Mesenchymal stem cell (in vitro differentiated cells and primary cell): ENCODE data around the gene ANKLE1.

ENCODE experiments used
- DNase-seq: peaks from one replicate; pipeline ENCODE4 v3.0.0-alpha.2; 2013
- H2AFZ ChIP-seq: one replicate; pipeline ENCODE4 v1.6.1; 2013; ENCODE audit warnings: low read depth, mild to moderate bottlenecking, control low read depth, inconsistent platforms, low read length, moderate library complexity
- H2AK5ac ChIP-seq: 2 replicates; pipeline ENCODE4 v1.6.1; 2013; ENCODE audit warnings: low read length, moderate library complexity, mild to moderate bottlenecking, inconsistent platforms; ENCODE audit not compliant: severe bottlenecking
- H2BK120ac ChIP-seq: one replicate; pipeline ENCODE4 v1.6.1; 2013; ENCODE audit warnings: low read depth, mild to moderate bottlenecking, inconsistent platforms, low read length, moderate library complexity
- H2BK12ac ChIP-seq, 2 experiments: one replicate each; pipeline ENCODE4 v1.6.1; 2013; ENCODE audit warnings: inconsistent platforms in 2 of 2, low read length in 2 of 2, mild to moderate bottlenecking in 2 of 2, moderate library complexity in 2 of 2, control low read depth in 1 of 2
- H2BK15ac ChIP-seq: one replicate; pipeline ENCODE4 v1.6.1; 2013; ENCODE audit warnings: mild to moderate bottlenecking, low read depth, inconsistent platforms; ENCODE audit not compliant: poor library complexity, severe bottlenecking
- H2BK5ac ChIP-seq: 2 replicates; pipeline ENCODE4 v1.6.1; 2013; ENCODE audit warnings: low read depth, mild to moderate bottlenecking, low read length, control low read depth, inconsistent platforms; ENCODE audit not compliant: poor library complexity, severe bottlenecking
- H3K14ac ChIP-seq, 2 experiments: one replicate each; pipeline ENCODE4 v1.6.1; 2013; ENCODE audit warnings: inconsistent platforms in 2 of 2, low read length in 2 of 2, control low read depth in 1 of 2, mild to moderate bottlenecking in 1 of 2, moderate library complexity in 1 of 2
- H3K18ac ChIP-seq, 2 experiments: one replicate each; pipeline ENCODE4 v1.6.1; 2013; ENCODE audit warnings: inconsistent platforms in 2 of 2, low read length in 2 of 2, control low read depth in 1 of 2, low read depth in 1 of 2, mild to moderate bottlenecking in 1 of 2
- H3K23ac ChIP-seq, 2 experiments: one replicate each; pipeline ENCODE4 v1.6.1; 2013; ENCODE audit warnings: inconsistent platforms in 2 of 2, low read length in 2 of 2, mild to moderate bottlenecking in 2 of 2, moderate library complexity in 2 of 2, control low read depth in 1 of 2
- H3K27ac ChIP-seq: 2 replicates; pipeline ENCODE4 v1.5.1; 2013; ENCODE audit warnings: mild to moderate bottlenecking, moderate library complexity, low read length, control low read depth, inconsistent platforms; ENCODE audit not compliant: poor library complexity, severe bottlenecking
- H3K27me3 ChIP-seq, 2 experiments: 2 replicates each; pipeline versions ENCODE4 v1.6.1 to v1.7.0; 2013; ENCODE audit warnings: low read length in 2 of 2, mild to moderate bottlenecking in 2 of 2, moderate library complexity in 2 of 2, control low read depth in 1 of 2, inconsistent platforms in 1 of 2; ENCODE audit not compliant: control insufficient read depth in 1 of 2, insufficient read depth in 1 of 2
- H3K36me3 ChIP-seq, 2 experiments: 2 replicates each; pipeline versions ENCODE4 v1.6.1 to v1.7.0; 2013; ENCODE audit warnings: low read length in 2 of 2, control low read depth in 1 of 2, inconsistent platforms in 1 of 2, low read depth in 1 of 2, mild to moderate bottlenecking in 1 of 2; ENCODE audit not compliant: insufficient read depth in 2 of 2, control insufficient read depth in 1 of 2
- H3K4ac ChIP-seq, 2 experiments: one replicate each; pipeline ENCODE4 v1.6.1; 2013; ENCODE audit warnings: inconsistent platforms in 2 of 2, low read length in 2 of 2, mild to moderate bottlenecking in 2 of 2, moderate library complexity in 2 of 2, control low read depth in 1 of 2, low read depth in 1 of 2
- H3K4me1 ChIP-seq: 2 replicates; pipeline ENCODE4 v1.6.1; 2013; ENCODE audit warnings: low read depth, low read length, control low read depth; ENCODE audit not compliant: control insufficient read depth, insufficient read depth
- H3K4me2 ChIP-seq: 2 replicates; pipeline ENCODE4 v1.6.1; 2013; ENCODE audit warnings: low read length, mild to moderate bottlenecking, inconsistent platforms; ENCODE audit not compliant: poor library complexity, severe bottlenecking
- H3K4me3 ChIP-seq, 2 experiments: 2 replicates each; pipeline versions ENCODE4 v1.5.1 to v1.7.0; 2013; ENCODE audit warnings: low read length in 2 of 2, mild to moderate bottlenecking in 2 of 2, control low read depth in 1 of 2, low read depth in 1 of 2; ENCODE audit not compliant: insufficient read depth in 1 of 2
- H3K79me1 ChIP-seq: replicated peaks from 2 replicates; pipeline ENCODE4 v1.6.1; 2013; ENCODE audit warnings: mild to moderate bottlenecking, control low read depth, low read length, inconsistent platforms; ENCODE audit not compliant: poor library complexity, severe bottlenecking
- H3K9ac ChIP-seq: 2 replicates; pipeline ENCODE4 v1.7.0; 2013; ENCODE audit warnings: mild to moderate bottlenecking, low read length, moderate library complexity
- H3K9me3 ChIP-seq: 2 replicates; pipeline ENCODE4 v1.7.0; 2013; ENCODE audit warnings: mild to moderate bottlenecking, low read length; ENCODE audit not compliant: control insufficient read depth
- H4K8ac ChIP-seq: one replicate; pipeline ENCODE4 v1.6.1; 2013; ENCODE audit warnings: inconsistent platforms, mild to moderate bottlenecking, low read length, moderate library complexity
- H4K91ac ChIP-seq: one replicate; pipeline ENCODE4 v1.6.1; 2013; ENCODE audit warnings: mild to moderate bottlenecking, low read length, inconsistent platforms
- WGBS: methylation state at CpG from one replicate; pipeline ENCODE4 v1.1.7; 2013; ENCODE audit warnings: mixed read lengths; 5-methylcytosine and 5-hydroxymethylcytosine counted together

ANKLE1 gene

GRCh38 chr19:17262557-17262956, 19.1 kb upstream of the ANKLE1 start:
- Histone ChIP-seq H4K8ac (no peak overlapping the region), H2AK5ac (no peak overlapping the region), H3K36me3 (no peaks in the 10 kb centered on the region), H2BK15ac (no peak overlapping the region), H3K79me1 (peaks cover under 1% of the 10 kb centered on the region), H4K91ac (peak overlapping the region; percentile 29), H2BK12ac (no peak overlapping the region), H3K9me3 (peaks cover 10% of the 10 kb centered on the region), H3K4me1 (no peaks in the 10 kb centered on the region), H3K14ac (no peak overlapping the region), H2BK120ac (no peak overlapping the region), H3K27me3 (peaks cover 0 to 2% of the 10 kb centered on the region in 2 experiments), H3K4me2 (no peak overlapping the region), H2BK5ac (no peak overlapping the region), H3K18ac (no peak overlapping the region), H3K23ac (no peak overlapping the region), H3K27ac (no peak overlapping the region), H3K4me3 (no peak overlapping the region), H3K9ac (no peak overlapping the region), H3K4ac (no peak overlapping the region), H2AFZ (no peak overlapping the region)
- DNase-seq = no peak
- 81% methylated on average over 16 of the region's 16 CpGs for WGBS

- H3K79me1 ChIP-seq = peaks cover 8% of the 10 kb centered on the region
- H3K9ac ChIP-seq = no peak overlapping the region
- peaks cover 7% of the 10 kb centered on the region for H3K4me1 ChIP-seq
- no peak overlapping the region for H2BK12ac ChIP-seq
- H3K14ac ChIP-seq = no peak overlapping the region
- no peak overlapping the region for H2BK15ac ChIP-seq
- H3K18ac ChIP-seq = no peak overlapping the region
- peaks cover 2 to 3% of the 10 kb centered on the region in 2 experiments for H3K36me3 ChIP-seq
- H4K8ac ChIP-seq = no peak overlapping the region
- no peak overlapping the region for H3K4me2 ChIP-seq
- H4K91ac ChIP-seq = no peak overlapping the region
- H2BK5ac ChIP-seq = no peak overlapping the region
- H3K4ac ChIP-seq = no peak overlapping the region
- no peak overlapping the region for H3K4me3 ChIP-seq
- 94% methylated on average over 23 of the region's 23 CpGs for WGBS
- peaks cover 10% of the 10 kb centered on the region for H3K9me3 ChIP-seq
- no peak overlapping the region for H3K27ac ChIP-seq
- H3K27me3 ChIP-seq = peaks cover 0 to 2% of the 10 kb centered on the region in 2 experiments
- H2BK120ac ChIP-seq = no peak overlapping the region
- no peak overlapping the region for H3K23ac ChIP-seq
- DNase-seq = no peak
- no peak overlapping the region for H2AK5ac ChIP-seq
- H2AFZ ChIP-seq = no peak overlapping the region
Observed at GRCh38 chr19:17263712-17264640, 17.7 kb upstream of the ANKLE1 start.

GRCh38 chr19:17264641-17264979, 17.1 kb upstream of the ANKLE1 start, which contains the start of gene USHBP1:
USHBP1 (minus strand) TSS chr19:17264745; CDS start chr19:17264299, 446 bp downstream.
- Histone ChIP-seq H3K4me3 (no peak within 1 kb of the TSS), H4K91ac (no peak within 1 kb of the TSS), H3K36me3 (peaks cover 4 to 6% of the 10 kb centered on the region in 2 experiments), H3K27me3 (peaks cover 0 to 2% of the 10 kb centered on the region in 2 experiments), H2BK15ac (no peak within 1 kb of the TSS), H3K23ac (no peak within 1 kb of the TSS), H3K14ac (no peak within 1 kb of the TSS), H2BK12ac (no peak within 1 kb of the TSS), H2BK120ac (no peak within 1 kb of the TSS), H3K9ac (no peak within 1 kb of the TSS), H3K79me1 (peaks cover 10% of the 10 kb centered on the region), H3K9me3 (peaks cover 4% of the 10 kb centered on the region), H3K4me1 (peaks cover 7% of the 10 kb centered on the region), H4K8ac (no peak within 1 kb of the TSS), H2AK5ac (no peak within 1 kb of the TSS), H3K27ac (no peak within 1 kb of the TSS), H2BK5ac (no peak within 1 kb of the TSS), H2AFZ (no peak within 1 kb of the TSS), H3K4ac (no peak within 1 kb of the TSS), H3K18ac (no peak within 1 kb of the TSS), H3K4me2 (no peak within 1 kb of the TSS)
- 53% methylated on average over 5 of the region's 5 CpGs for WGBS
- DNase-seq = no peak

GRCh38 chr19:17266026-17266425, 15.7 kb upstream of the ANKLE1 start:
- Histone ChIP-seq H2BK12ac (no peak overlapping the region), H3K9me3 (no peaks in the 10 kb centered on the region), H3K4me3 (no peak overlapping the region), H3K14ac (no peak overlapping the region), H3K79me1 (peaks cover 16% of the 10 kb centered on the region), H3K4ac (no peak overlapping the region), H4K91ac (no peak overlapping the region), H2BK5ac (no peak overlapping the region), H3K23ac (no peak overlapping the region), H2BK15ac (no peak overlapping the region), H2AK5ac (no peak overlapping the region), H3K27ac (no peak overlapping the region), H3K18ac (no peak overlapping the region), H3K4me1 (peaks cover 7% of the 10 kb centered on the region), H3K4me2 (no peak overlapping the region), H3K27me3 (no peaks in the 10 kb centered on the region), H3K9ac (no peak overlapping the region), H2BK120ac (no peak overlapping the region), H3K36me3 (peaks cover 10 to 18% of the 10 kb centered on the region in 2 experiments), H2AFZ (no peak overlapping the region), H4K8ac (no peak overlapping the region)
- 90% methylated on average over 7 of the region's 7 CpGs for WGBS
- DNase-seq = no peak
